WTC11 (cell line): Measurements from ENCODE around the gene LMAN2L. TPM values are rescaled to one million over a fixed set of nuclear protein-coding genes. Genes with fewer than 3 reads are reported as not detected.

ENCODE experiments used
- ATAC-seq: fragments of 200-7000 bp; cut with Tn5 transposase; 2 replicates; pipeline ENCODE4 v1.10.0; 2021; ENCODE audit warnings: mild to moderate bottlenecking, moderate library complexity
- CTCF ChIA-PET: fragments of 300-600 bp; sonication (Branson Sonifier 250); formaldehyde crosslinking; loops from one replicate; lab custom pipeline; 2021; ENCODE audit warnings: antibody characterized with exemption; lab: Charles Lee
- POLR2A ChIA-PET: fragments of 350-600 bp; sonication (Branson Sonifier 250); formaldehyde crosslinking; loops from one replicate; lab custom pipeline; 2021; ENCODE audit warnings: antibody characterized with exemption; lab: Charles Lee
- DNase-seq: peaks from one replicate; pipeline ENCODE4 v3.0.0; 2021; ENCODE audit warnings: low spot score
- H3K27ac Mint-ChIP-seq: 2 replicates; pipeline ENCODE4 v1.8.0; 2021; ENCODE audit warnings: mixed read lengths
- H3K27me3 Mint-ChIP-seq: 2 replicates; pipeline ENCODE4 v1.8.0; 2021; ENCODE audit warnings: low read depth, mild to moderate bottlenecking, moderate library complexity, mixed read lengths
- H3K36me3 Mint-ChIP-seq: 2 replicates; pipeline ENCODE4 v1.8.0; 2021; ENCODE audit warnings: mixed read lengths
- H3K4me1 Mint-ChIP-seq: 2 replicates; pipeline ENCODE4 v1.8.0; 2022; ENCODE audit warnings: mixed read lengths
- H3K4me3 Mint-ChIP-seq: 2 replicates; pipeline ENCODE4 v1.8.0; 2021; ENCODE audit warnings: mild to moderate bottlenecking, moderate library complexity, mixed read lengths
- H3K9me3 Mint-ChIP-seq: 2 replicates; pipeline ENCODE4 v1.8.0; 2021; ENCODE audit warnings: mixed read lengths
- ATF1 ChIP-seq: sonication (generic); formaldehyde crosslinking; IDR thresholded peaks from 2 replicates; pipeline ENCODE4 v1.8.1; 2023; ENCODE audit warnings: mild to moderate bottlenecking, moderate library complexity, missing genetic modification reagents
- CBFB ChIP-seq: sonication (generic); formaldehyde crosslinking; IDR thresholded peaks from 2 replicates; pipeline ENCODE4 v1.8.1; 2022; ENCODE audit warnings: mild to moderate bottlenecking, low read depth, missing genetic modification reagents
- CREM ChIP-seq: sonication (generic); formaldehyde crosslinking; IDR thresholded peaks from 2 replicates; pipeline ENCODE4 v1.8.1; 2022; ENCODE audit warnings: mild to moderate bottlenecking, missing genetic modification reagents, moderate library complexity
- E2F4 ChIP-seq: sonication (generic); formaldehyde crosslinking; IDR thresholded peaks from 2 replicates; pipeline ENCODE4 v1.8.1; 2022; ENCODE audit warnings: low read depth, mild to moderate bottlenecking, moderate library complexity, missing genetic modification reagents, borderline replicate concordance
- FOXP1 ChIP-seq: sonication (generic); formaldehyde crosslinking; IDR thresholded peaks from 2 replicates; pipeline ENCODE4 v1.8.0; 2022; ENCODE audit warnings: missing genetic modification reagents, mild to moderate bottlenecking, moderate library complexity, borderline replicate concordance
- GABPB1 ChIP-seq: sonication (generic); formaldehyde crosslinking; IDR thresholded peaks from 2 replicates; pipeline ENCODE4 v1.8.1; 2023; ENCODE audit warnings: mild to moderate bottlenecking, missing genetic modification reagents
- GTF2I ChIP-seq: fragments of 250-450 bp; sonication (Bioruptor Pico); conservative IDR thresholded peaks from 2 replicates; pipeline ENCODE4 v1.4.0; 2021; ENCODE audit warnings: mild to moderate bottlenecking
- HMGA2 ChIP-seq: fragments of 250-450 bp; sonication (Bioruptor Pico); IDR thresholded peaks from 2 replicates; pipeline ENCODE4 v1.4.0; 2021; ENCODE audit warnings: mild to moderate bottlenecking, moderate library complexity
- KAT7 ChIP-seq: sonication (generic); formaldehyde crosslinking; IDR thresholded peaks from 2 replicates; pipeline ENCODE4 v1.8.1; 2023; ENCODE audit warnings: missing genetic modification reagents, mild to moderate bottlenecking, borderline replicate concordance
- MXD4 ChIP-seq: fragments of 250-450 bp; sonication (Bioruptor Pico); IDR thresholded peaks from 2 replicates; pipeline ENCODE4 v1.8.0; 2021; ENCODE audit warnings: mild to moderate bottlenecking, moderate library complexity, borderline replicate concordance
- NR2C2 ChIP-seq: sonication (generic); formaldehyde crosslinking; IDR thresholded peaks from 2 replicates; pipeline ENCODE4 v1.8.0; 2022; ENCODE audit warnings: mild to moderate bottlenecking, missing genetic modification reagents
- OVOL2 ChIP-seq: fragments of 250-450 bp; sonication (Bioruptor Pico); IDR thresholded peaks from 2 replicates; pipeline ENCODE4 v1.9.0; 2021; ENCODE audit warnings: mild to moderate bottlenecking, borderline replicate concordance
- SOX15 ChIP-seq: fragments of 250-450 bp; sonication (Bioruptor Pico); IDR thresholded peaks from 2 replicates; pipeline ENCODE4 v1.9.0; 2021; ENCODE audit warnings: mild to moderate bottlenecking
- SP1 ChIP-seq: sonication (generic); formaldehyde crosslinking; conservative IDR thresholded peaks from 2 replicates; pipeline ENCODE4 v1.8.1; 2022; ENCODE audit warnings: missing genetic modification reagents
- TEAD1 ChIP-seq: sonication (generic); formaldehyde crosslinking; IDR thresholded peaks from 2 replicates; pipeline ENCODE4 v1.8.0; 2022; ENCODE audit warnings: mild to moderate bottlenecking, missing genetic modification reagents
- TEAD4 ChIP-seq: sonication (generic); formaldehyde crosslinking; IDR thresholded peaks from 2 replicates; pipeline ENCODE4 v1.8.0; 2022; ENCODE audit warnings: mild to moderate bottlenecking, missing genetic modification reagents
- USF1 ChIP-seq: sonication (generic); formaldehyde crosslinking; IDR thresholded peaks from 2 replicates; pipeline ENCODE4 v1.8.0; 2022; ENCODE audit warnings: mild to moderate bottlenecking, missing genetic modification reagents
- ZNF138 ChIP-seq: sonication (generic); formaldehyde crosslinking; conservative IDR thresholded peaks from 2 replicates; pipeline ENCODE4 v1.8.1; 2022; ENCODE audit warnings: mild to moderate bottlenecking, moderate library complexity, missing genetic modification reagents
- ZNF263 ChIP-seq: sonication (generic); formaldehyde crosslinking; IDR thresholded peaks from 2 replicates; pipeline ENCODE4 v1.8.1; 2022; ENCODE audit warnings: low read depth, mild to moderate bottlenecking, moderate library complexity, missing genetic modification reagents
- total RNA-seq: library from RNA; stranded (reverse); gene quantifications from 3 replicates; pipeline ENCODE4 v1.2.3, GENCODE V29; 2021
- TF ChIP-seq, protein P1 (sequence below): sonication (generic); formaldehyde crosslinking; IDR thresholded peaks from 2 replicates; pipeline ENCODE4 v1.8.1; 2023; ENCODE audit warnings: mild to moderate bottlenecking, missing genetic modification reagents, moderate library complexity
- TF ChIP-seq, protein P2 (sequence below): sonication (generic); formaldehyde crosslinking; IDR thresholded peaks from 2 replicates; pipeline ENCODE4 v1.8.0; 2023; ENCODE audit warnings: mild to moderate bottlenecking, missing genetic modification reagents
- TF ChIP-seq, protein P3 (sequence below): sonication (generic); formaldehyde crosslinking; IDR thresholded peaks from 2 replicates; pipeline ENCODE4 v1.8.1; 2022; ENCODE audit warnings: missing genetic modification reagents, borderline replicate concordance
- TF ChIP-seq, protein P4 (sequence below): fragments of 250-450 bp; sonication (Bioruptor Pico); IDR thresholded peaks from 2 replicates; pipeline ENCODE4 v2.1.2; 2022; ENCODE audit warnings: mild to moderate bottlenecking, moderate library complexity
- TF ChIP-seq, protein P5 (sequence below): sonication (generic); formaldehyde crosslinking; IDR thresholded peaks from 2 replicates; pipeline ENCODE4 v1.8.0; 2022; ENCODE audit warnings: mild to moderate bottlenecking, missing genetic modification reagents

The LMAN2L gene
- total RNA-seq, 1 experiment from 2014 or later: 13.5 TPM

GRCh38 chr2:96760036-96760985 is 20.4 kb upstream of the LMAN2L start, which contains the start of gene CNNM4 (continued):
- TF ChIP-seq GABPB1 (CRISPR knock-in tag): peak; percentile 18; the same call in 1 of the 2 replicates
- no peak for TF ChIP-seq ZNF138 (CRISPR knock-in tag)
- no peak for TF ChIP-seq MXD4 (CRISPR knock-in tag)
- TF ChIP-seq, protein P1, sequence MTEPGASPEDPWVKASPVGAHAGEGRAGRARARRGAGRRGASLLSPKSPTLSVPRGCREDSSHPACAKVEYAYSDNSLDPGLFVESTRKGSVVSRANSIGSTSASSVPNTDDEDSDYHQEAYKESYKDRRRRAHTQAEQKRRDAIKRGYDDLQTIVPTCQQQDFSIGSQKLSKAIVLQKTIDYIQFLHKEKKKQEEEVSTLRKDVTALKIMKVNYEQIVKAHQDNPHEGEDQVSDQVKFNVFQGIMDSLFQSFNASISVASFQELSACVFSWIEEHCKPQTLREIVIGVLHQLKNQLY (CRISPR knock-in tag): no peak
- TF ChIP-seq SP1 (CRISPR knock-in tag): peak; percentile 54
- TF ChIP-seq CREM (CRISPR knock-in tag): no peak
- TF ChIP-seq, protein P2, sequence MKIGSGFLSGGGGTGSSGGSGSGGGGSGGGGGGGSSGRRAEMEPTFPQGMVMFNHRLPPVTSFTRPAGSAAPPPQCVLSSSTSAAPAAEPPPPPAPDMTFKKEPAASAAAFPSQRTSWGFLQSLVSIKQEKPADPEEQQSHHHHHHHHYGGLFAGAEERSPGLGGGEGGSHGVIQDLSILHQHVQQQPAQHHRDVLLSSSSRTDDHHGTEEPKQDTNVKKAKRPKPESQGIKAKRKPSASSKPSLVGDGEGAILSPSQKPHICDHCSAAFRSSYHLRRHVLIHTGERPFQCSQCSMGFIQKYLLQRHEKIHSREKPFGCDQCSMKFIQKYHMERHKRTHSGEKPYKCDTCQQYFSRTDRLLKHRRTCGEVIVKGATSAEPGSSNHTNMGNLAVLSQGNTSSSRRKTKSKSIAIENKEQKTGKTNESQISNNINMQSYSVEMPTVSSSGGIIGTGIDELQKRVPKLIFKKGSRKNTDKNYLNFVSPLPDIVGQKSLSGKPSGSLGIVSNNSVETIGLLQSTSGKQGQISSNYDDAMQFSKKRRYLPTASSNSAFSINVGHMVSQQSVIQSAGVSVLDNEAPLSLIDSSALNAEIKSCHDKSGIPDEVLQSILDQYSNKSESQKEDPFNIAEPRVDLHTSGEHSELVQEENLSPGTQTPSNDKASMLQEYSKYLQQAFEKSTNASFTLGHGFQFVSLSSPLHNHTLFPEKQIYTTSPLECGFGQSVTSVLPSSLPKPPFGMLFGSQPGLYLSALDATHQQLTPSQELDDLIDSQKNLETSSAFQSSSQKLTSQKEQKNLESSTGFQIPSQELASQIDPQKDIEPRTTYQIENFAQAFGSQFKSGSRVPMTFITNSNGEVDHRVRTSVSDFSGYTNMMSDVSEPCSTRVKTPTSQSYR (CRISPR knock-in tag): no peak
- TF ChIP-seq ATF1: no peak

DNA sequence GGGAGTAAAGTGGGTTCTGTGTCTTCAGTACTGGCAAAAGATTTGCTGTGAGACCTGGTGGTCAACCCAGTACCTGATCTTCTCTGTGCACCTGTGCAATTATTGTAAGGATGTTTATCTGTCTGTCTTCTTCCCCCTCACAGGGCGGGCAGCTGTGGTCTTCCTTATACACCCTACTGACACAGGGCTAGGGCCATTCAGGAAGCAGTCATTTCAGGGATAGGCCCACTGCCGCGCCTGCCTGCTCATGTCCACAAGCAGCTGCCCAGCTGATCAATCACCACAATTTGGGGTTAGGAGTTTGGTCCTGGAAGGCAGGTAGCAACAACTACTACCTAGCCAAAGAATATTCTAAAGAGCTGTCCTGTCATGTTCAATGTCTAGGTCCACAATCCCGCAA is 19.7 kb upstream of the LMAN2L start:
- Mint-ChIP-seq H3K4me1 (peaks cover 49% of the 10 kb centered on the region), H3K4me3 (peak overlapping the region; percentile 64), H3K27me3 (peaks cover 16% of the 10 kb centered on the region), H3K27ac (no peak overlapping the region), H3K9me3 (no peaks in the 10 kb centered on the region), H3K36me3 (no peaks in the 10 kb centered on the region)
- ChIA-PET CTCF (interaction anchor here (1.2 to 2.6 kb wide), 3 partner anchors 57 to 209 kb away, joined by 4 to 9 read pairs (median 5); partner anchors contain the start of genes ANKRD39 and CNNM3), POLR2A (no interaction called here)
- no peak for TF ChIP-seq OVOL2 (CRISPR knock-in tag)
- TF ChIP-seq, protein P3, sequence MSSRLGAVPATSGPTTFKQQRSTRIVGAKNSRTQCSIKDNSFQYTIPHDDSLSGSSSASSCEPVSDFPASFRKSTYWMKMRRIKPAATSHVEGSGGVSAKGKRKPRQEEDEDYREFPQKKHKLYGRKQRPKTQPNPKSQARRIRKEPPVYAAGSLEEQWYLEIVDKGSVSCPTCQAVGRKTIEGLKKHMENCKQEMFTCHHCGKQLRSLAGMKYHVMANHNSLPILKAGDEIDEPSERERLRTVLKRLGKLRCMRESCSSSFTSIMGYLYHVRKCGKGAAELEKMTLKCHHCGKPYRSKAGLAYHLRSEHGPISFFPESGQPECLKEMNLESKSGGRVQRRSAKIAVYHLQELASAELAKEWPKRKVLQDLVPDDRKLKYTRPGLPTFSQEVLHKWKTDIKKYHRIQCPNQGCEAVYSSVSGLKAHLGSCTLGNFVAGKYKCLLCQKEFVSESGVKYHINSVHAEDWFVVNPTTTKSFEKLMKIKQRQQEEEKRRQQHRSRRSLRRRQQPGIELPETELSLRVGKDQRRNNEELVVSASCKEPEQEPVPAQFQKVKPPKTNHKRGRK (CRISPR knock-in tag): no peak
- TF ChIP-seq HMGA2 (CRISPR knock-in tag): no peak
- no peak for TF ChIP-seq NR2C2 (CRISPR knock-in tag)
- TF ChIP-seq, protein P4, sequence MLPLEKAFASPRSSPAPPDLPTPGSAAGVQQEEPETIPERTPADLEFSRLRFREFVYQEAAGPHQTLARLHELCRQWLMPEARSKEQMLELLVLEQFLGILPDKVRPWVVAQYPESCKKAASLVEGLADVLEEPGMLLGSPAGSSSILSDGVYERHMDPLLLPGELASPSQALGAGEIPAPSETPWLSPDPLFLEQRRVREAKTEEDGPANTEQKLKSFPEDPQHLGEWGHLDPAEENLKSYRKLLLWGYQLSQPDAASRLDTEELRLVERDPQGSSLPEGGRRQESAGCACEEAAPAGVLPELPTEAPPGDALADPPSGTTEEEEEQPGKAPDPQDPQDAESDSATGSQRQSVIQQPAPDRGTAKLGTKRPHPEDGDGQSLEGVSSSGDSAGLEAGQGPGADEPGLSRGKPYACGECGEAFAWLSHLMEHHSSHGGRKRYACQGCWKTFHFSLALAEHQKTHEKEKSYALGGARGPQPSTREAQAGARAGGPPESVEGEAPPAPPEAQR (CRISPR knock-in tag): no peak
- TF ChIP-seq ATF1: no peak
- TF ChIP-seq CBFB: no peak
- no peak for TF ChIP-seq E2F4
- no peak for TF ChIP-seq GTF2I
- no peak for TF ChIP-seq FOXP1 (CRISPR knock-in tag)
- TF ChIP-seq KAT7: no peak
- TF ChIP-seq ZNF263: no peak
- TF ChIP-seq TEAD4 (CRISPR knock-in tag): no peak
- TF ChIP-seq SOX15: no peak
- TF ChIP-seq TEAD1: no peak
- no peak for TF ChIP-seq USF1
- TF ChIP-seq, protein P5, sequence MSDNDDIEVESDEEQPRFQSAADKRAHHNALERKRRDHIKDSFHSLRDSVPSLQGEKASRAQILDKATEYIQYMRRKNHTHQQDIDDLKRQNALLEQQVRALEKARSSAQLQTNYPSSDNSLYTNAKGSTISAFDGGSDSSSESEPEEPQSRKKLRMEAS (CRISPR knock-in tag): no peak
- ATAC-seq: no peak
- DNase-seq: no peak
